CD4-positive, alpha-beta memory T cell (primary cell): ENCODE measurements around the gene PIGW. TPM values are rescaled to one million over a fixed set of nuclear protein-coding genes. Genes with fewer than 3 reads are reported as not detected.
A peak's percentile ranks its signal among the peaks of the same experiment; 100 is the strongest.

Source experiments
- CTCF ChIA-PET: fragments of 350-600 bp; sonication (Branson Sonifier 250); formaldehyde crosslinking; loops from one replicate; lab custom pipeline; 2021; ENCODE audit warnings: inconsistent platforms; ENCODE audit not compliant: partially characterized antibody; lab: Charles Lee
- POLR2A ChIA-PET: fragments of 350-600 bp; sonication (Branson Sonifier 250); formaldehyde crosslinking; loops from one replicate; lab custom pipeline; 2021; ENCODE audit not compliant: partially characterized antibody; lab: Charles Lee
- DNase-seq, 5 donors: peaks; one replicate each; pipeline versions ENCODE4 v3.0.0 to v3.0.0-alpha.2; 2020 to 2022; ENCODE audit warnings: mixed read lengths in 1 of 5
- H3K27ac ChIP-seq: one replicate; pipeline ENCODE4 v1.7.0; 2013; ENCODE audit warnings: low read depth, low read length
- H3K27me3 ChIP-seq: 2 replicates; pipeline ENCODE4 v1.7.0; 2013; ENCODE audit warnings: mild to moderate bottlenecking, low read length, moderate library complexity; ENCODE audit not compliant: insufficient read depth
- H3K36me3 ChIP-seq: 2 replicates; pipeline ENCODE4 v1.7.0; 2013; ENCODE audit warnings: mild to moderate bottlenecking, low read length, moderate library complexity; ENCODE audit not compliant: insufficient read depth
- H3K4me1 ChIP-seq: 2 replicates; pipeline ENCODE4 v1.7.0; 2013; ENCODE audit warnings: mild to moderate bottlenecking, low read length, moderate library complexity; ENCODE audit not compliant: insufficient read depth
- H3K4me3 ChIP-seq, 2 donors: one replicate each; pipeline ENCODE4 v1.7.0; 2013; ENCODE audit warnings: low read length in 2 of 2, mild to moderate bottlenecking in 1 of 2
- H3K9me3 ChIP-seq, 2 donors: one replicate each; pipeline ENCODE4 v1.7.0; 2013; ENCODE audit warnings: low read length in 2 of 2, control low read depth in 1 of 2; ENCODE audit not compliant: control insufficient read depth in 1 of 2
- H3K27ac Mint-ChIP-seq, 7 donors: one replicate each; pipeline ENCODE4 v1.8.0; 2020 to 2021; ENCODE audit warnings: mixed read lengths in 7 of 7, mild to moderate bottlenecking in 6 of 7, inconsistent platforms in 3 of 7, moderate library complexity in 3 of 7
- H3K27me3 Mint-ChIP-seq, 2 donors: one replicate each; pipeline ENCODE4 v1.8.0; 2020 to 2021; ENCODE audit warnings: mixed read lengths in 2 of 2
- H3K36me3 Mint-ChIP-seq, 2 donors: one replicate each; pipeline ENCODE4 v1.8.0; 2020 to 2021; ENCODE audit warnings: mixed read lengths in 2 of 2, inconsistent platforms in 1 of 2, mild to moderate bottlenecking in 1 of 2
- H3K4me1 Mint-ChIP-seq, 4 donors: one replicate each; pipeline ENCODE4 v1.8.0; 2020 to 2021; ENCODE audit warnings: mixed read lengths in 4 of 4, mild to moderate bottlenecking in 1 of 4
- H3K4me3 Mint-ChIP-seq, 8 donors: one replicate each; pipeline ENCODE4 v1.8.0; 2020 to 2021; ENCODE audit warnings: mixed read lengths in 8 of 8, mild to moderate bottlenecking in 7 of 8, moderate library complexity in 6 of 8, inconsistent platforms in 3 of 8
- H3K9me3 Mint-ChIP-seq, 8 donors: one replicate each; pipeline ENCODE4 v1.8.0; 2020 to 2021; ENCODE audit warnings: mixed read lengths in 8 of 8, mild to moderate bottlenecking in 5 of 8, inconsistent platforms in 3 of 8, moderate library complexity in 1 of 8
- intact Hi-C: fragments of 100-400 bp; cut with micrococcal nuclease; formaldehyde crosslinking; loops from one replicate; pipeline ENCODE4 v1.15.1; 2023
- polyA plus RNA-seq, 2 donors: library from polyadenylated mRNA; unstranded; fragments of 300-500 nt; fragmentation: Illumina TruSeq; gene quantifications; one replicate each; pipeline ENCODE4 v1.2.3, GENCODE V29; 2021
- total RNA-seq, 2 experiments: library from RNA; stranded (reverse); gene quantifications; one replicate each; pipeline ENCODE4 v1.2.3, GENCODE V29; 2021

The PIGW gene
- total and polyA plus RNA-seq, 4 experiments from 2014 or later = 4.7 to 14.2 (median 5.2) TPM

DNA sequence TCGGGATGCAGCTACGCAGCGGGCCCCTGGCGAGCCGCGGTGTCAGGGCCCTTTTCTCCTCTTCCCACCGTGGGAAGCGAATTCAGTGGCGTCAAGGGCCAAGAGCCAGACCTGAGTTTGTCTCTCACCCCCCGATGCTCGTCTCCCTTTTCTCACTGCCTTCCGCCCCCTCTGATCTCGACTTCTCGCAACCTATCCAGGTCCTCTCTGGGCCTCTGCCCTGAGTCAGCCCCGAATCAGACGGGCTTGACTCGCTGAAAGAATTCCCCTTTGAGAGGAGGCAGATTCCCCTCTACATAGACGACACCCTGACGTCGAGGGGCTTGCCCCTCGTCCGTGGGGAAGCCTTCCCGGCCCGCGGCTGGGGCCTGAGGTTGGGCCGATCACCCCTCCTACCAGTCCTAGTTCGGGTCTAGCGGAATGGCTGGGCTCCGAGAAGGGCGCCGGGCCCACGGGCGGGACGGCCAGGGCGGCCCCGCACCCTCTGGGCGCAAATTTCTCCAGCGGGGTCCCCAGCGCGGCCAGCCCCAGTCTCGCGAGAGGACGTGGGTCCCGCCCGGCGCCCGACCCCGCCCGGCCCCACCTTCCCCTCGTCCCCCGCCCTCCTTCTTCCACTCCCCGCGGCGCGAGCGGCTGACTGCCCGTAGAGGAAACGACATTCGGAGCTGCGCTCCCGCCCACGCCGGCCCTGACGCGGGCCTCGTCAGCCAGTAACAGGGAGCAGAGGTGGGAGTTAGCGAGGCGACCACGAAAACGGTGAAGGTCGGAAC is 9.7 kb downstream of the PIGW start, which contains the start of gene GGNBP2:
Gene GGNBP2, plus strand, starts transcription at position 613 of the 770 bp plus-strand sequence. CDS start 806 bp downstream, outside the sequence.
- POLR2A ChIA-PET = interaction anchor here (1.2 to 6.0 kb wide), 8 partner anchors 9 to 1065 kb away, joined by 4 to 151 read pairs (median 10); partner anchors contain the start of genes DHRS11, MRM1, MYO19 and PIGW
- peaks cover 46% of the 10 kb centered on the region for H3K4me1 ChIP-seq
- no peaks in the 10 kb centered on the region for H3K27me3 Mint-ChIP-seq

DNA sequence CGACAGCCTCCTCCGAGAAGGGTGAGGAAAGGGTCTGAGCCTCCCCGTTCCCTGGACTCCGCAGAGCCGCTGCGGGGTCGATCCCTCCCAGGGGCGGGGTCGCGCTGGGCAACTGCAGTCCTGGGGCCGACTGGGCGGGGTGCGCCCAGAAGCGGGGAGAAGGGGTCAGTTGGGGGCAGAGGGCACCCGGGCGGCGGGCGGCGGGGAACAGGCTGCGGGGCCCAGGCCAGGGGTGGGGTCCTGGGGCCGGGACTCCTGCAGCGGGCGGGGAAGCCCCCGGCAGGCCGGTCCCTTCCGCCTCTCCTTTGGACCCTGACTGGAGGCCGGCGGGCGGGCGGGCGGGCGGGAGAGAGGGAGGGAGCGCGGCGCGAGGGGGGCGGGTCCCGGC is 10.3 kb downstream of the PIGW start:
- no peaks in the 10 kb centered on the region for H3K27me3 Mint-ChIP-seq
- intact Hi-C loops = loop anchor here (1.0 to 10.0 kb wide), 3 partner anchors 46 to 1060 kb away; partner anchors contain the start of genes DHRS11, SYNRG and ZNHIT3
- no peak for DNase-seq
- peak overlapping the region; percentile 96 to 99 (median 97) for H3K27ac Mint-ChIP-seq
- Histone ChIP-seq H3K27ac (peak overlapping the region; percentile 99), H3K9me3 (no peaks in the 10 kb centered on the region), H3K4me3 (peak overlapping the region in 1 of 2 donors; percentile 99), H3K27me3 (no peaks in the 10 kb centered on the region), H3K36me3 (no peaks in the 10 kb centered on the region), H3K4me1 (peaks cover 52% of the 10 kb centered on the region)
- CTCF ChIA-PET = interaction anchor here (0.8 to 5.2 kb wide), 2 partner anchors 11 to 56 kb away, joined by 5 to 24 read pairs; partner anchors contain the start of genes MRM1, MYO19 and PIGW
- H3K4me3 Mint-ChIP-seq = peak overlapping the region; percentile 90 to 97 (median 92)
- H3K9me3 Mint-ChIP-seq = no peaks in the 10 kb centered on the region
- peaks cover 4 to 31% of the 10 kb centered on the region in 2 donors for H3K36me3 Mint-ChIP-seq
- H3K4me1 Mint-ChIP-seq = peaks cover 18 to 57% (median 33%) of the 10 kb centered on the region in 4 donors
- POLR2A ChIA-PET = interaction anchor here (0.8 to 6.0 kb wide), 15 partner anchors 9 to 1064 kb away, joined by 3 to 151 read pairs (median 5); partner anchors contain the start of genes DHRS11, MRM1, MYO19 and PIGW

More for the DNA sequence above, 9.7 kb downstream of the PIGW start, which contains the start of gene GGNBP2:
- H3K27ac ChIP-seq = peak within 1 kb of the TSS; percentile 99
- no peaks in the 10 kb centered on the region for H3K27me3 ChIP-seq
- CTCF ChIA-PET = interaction anchor here (0.8 to 5.2 kb wide), 2 partner anchors 10 to 57 kb away, joined by 4 to 24 read pairs; partner anchors contain the start of genes MRM1, MYO19 and PIGW
- no peaks in the 10 kb centered on the region for H3K9me3 ChIP-seq
- peak within 1 kb of the TSS; percentile 96 to 99 (median 97) for H3K27ac Mint-ChIP-seq
- H3K4me3 ChIP-seq = peak within 1 kb of the TSS; percentile 90 to 99
- H3K4me1 Mint-ChIP-seq = peaks cover 20 to 51% (median 30%) of the 10 kb centered on the region in 4 donors
- peak; percentile 87 to 97 (median 95) for DNase-seq
- H3K4me3 Mint-ChIP-seq = peak within 1 kb of the TSS; percentile 90 to 97 (median 92)
- intact Hi-C loops = loop anchor here (1.0 to 10.0 kb wide), 5 partner anchors 10 to 1060 kb away; partner anchors contain the start of genes DHRS11, MRM1, MYO19 and PIGW
- no peaks in the 10 kb centered on the region for H3K36me3 ChIP-seq
- H3K9me3 Mint-ChIP-seq = no peaks in the 10 kb centered on the region
- peaks cover 4 to 32% of the 10 kb centered on the region in 2 donors for H3K36me3 Mint-ChIP-seq

DNA sequence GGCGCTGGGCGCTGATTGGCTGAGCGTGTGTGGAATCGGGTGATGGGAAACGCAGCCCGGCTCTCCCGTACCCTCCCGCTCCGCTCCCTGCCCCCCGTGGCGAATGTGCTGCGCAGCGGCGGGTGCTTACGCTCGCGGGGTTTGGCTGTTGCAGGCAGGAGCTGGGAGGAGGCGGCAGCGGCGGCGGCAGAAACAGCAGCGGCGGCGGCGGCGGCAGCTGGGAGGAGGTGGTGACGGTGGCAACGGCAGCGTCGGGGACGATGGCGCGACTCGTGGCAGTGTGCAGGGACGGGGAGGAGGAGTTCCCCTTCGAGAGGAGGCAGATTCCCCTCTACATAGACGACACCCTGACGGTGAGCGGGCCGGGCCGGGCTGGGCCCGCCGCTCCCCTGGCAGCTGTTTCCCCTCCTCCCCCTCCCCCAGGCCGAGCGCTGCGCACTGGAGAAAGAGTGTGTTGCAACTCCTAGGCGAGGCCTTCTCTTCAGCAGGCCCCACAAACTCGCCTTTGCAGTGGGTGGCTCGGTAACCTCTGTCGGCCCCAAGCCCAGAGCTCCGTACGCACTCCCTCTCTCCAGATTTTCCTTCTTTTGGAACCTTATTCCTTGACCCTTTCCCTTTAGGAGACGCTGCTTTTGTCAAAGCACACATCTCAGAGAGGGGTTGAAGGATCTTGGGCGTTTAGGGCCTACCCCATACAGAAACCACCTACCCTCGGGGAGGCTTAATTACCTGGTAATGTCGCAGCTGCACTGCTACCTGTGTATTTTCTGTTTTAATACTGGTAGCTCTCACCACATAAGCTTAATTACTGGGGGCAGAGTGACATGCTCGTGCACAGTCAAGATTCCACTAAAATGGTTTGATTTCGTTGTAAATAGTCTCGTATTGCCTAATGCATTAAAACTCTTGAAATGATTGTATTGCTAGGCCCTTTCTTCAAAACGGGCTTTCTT is 11.0 kb downstream of the PIGW start:
- H3K4me1 Mint-ChIP-seq = peaks cover 25 to 64% (median 40%) of the 10 kb centered on the region in 4 donors
- DNase-seq = peak; percentile 97 to 99 (median 98)
- intact Hi-C loops = loop anchor here (1.0 to 10.0 kb wide), 3 partner anchors 46 to 1059 kb away; partner anchors contain the start of genes DHRS11, SYNRG and ZNHIT3
- H3K9me3 ChIP-seq = no peaks in the 10 kb centered on the region
- H3K27ac ChIP-seq = peak overlapping the region; percentile 82
- H3K4me1 ChIP-seq = peaks cover 59% of the 10 kb centered on the region
- peaks cover 5 to 34% of the 10 kb centered on the region in 2 donors for H3K36me3 Mint-ChIP-seq
- peak overlapping the region; percentile 89 to 90 for H3K4me3 ChIP-seq
- H3K9me3 Mint-ChIP-seq = no peaks in the 10 kb centered on the region
- peak overlapping the region; percentile 88 to 97 (median 92) for H3K4me3 Mint-ChIP-seq
- H3K36me3 ChIP-seq = no peaks in the 10 kb centered on the region
- no peaks in the 10 kb centered on the region for H3K27me3 Mint-ChIP-seq
- POLR2A ChIA-PET = interaction anchor here (0.7 to 6.0 kb wide), 20 partner anchors 8 to 1064 kb away, joined by 3 to 151 read pairs (median 5); partner anchors contain the start of genes DHRS11, MRM1, MYO19 and PIGW
- peak overlapping the region; percentile 92 to 98 (median 96) for H3K27ac Mint-ChIP-seq
- no peaks in the 10 kb centered on the region for H3K27me3 ChIP-seq
- CTCF ChIA-PET = interaction anchor here (0.6 to 5.2 kb wide), 5 partner anchors 11 to 56 kb away, joined by 3 to 24 read pairs (median 4); partner anchors contain the start of genes MRM1, MYO19 and PIGW

DNA sequence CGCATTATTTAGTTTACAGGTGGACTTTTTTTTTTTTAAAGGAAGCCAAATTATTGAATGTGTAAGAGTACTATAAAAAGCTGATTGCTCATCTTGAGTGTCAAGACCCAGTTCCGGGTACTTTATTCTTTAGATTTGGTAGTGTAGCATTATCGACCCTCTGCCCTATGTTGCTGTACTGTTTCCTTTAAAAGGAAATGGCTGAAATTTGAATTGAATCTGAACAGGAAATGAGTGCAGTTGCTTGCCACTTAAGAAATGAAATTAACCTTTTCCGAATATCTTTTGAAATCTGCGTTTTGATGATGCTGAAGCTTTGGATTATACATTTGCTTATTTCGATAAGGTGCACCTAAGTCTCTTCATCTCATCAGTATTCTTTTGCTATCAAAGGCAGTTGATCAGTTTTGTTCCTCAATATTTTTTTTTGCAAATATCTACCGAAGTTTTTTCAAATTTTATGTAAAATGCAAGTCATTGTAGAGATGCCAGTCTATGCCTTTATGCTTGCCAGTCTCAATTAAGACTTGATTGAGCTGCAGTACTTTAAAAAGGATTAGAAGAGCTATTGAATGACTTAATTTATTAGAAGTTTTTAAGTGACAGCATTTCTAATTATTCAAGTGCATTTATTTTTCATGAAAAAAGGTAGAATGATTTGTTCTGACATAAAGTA is 11.8 kb downstream of the PIGW start:
- Mint-ChIP-seq H3K27me3 (no peaks in the 10 kb centered on the region), H3K9me3 (no peaks in the 10 kb centered on the region), H3K4me3 (peak overlapping the region; percentile 88 to 97 (median 92)), H3K27ac (peak overlapping the region; percentile 92 to 98 (median 96)), H3K36me3 (peaks cover 6 to 36% of the 10 kb centered on the region in 2 donors), H3K4me1 (peaks cover 28 to 68% (median 45%) of the 10 kb centered on the region in 4 donors)
- POLR2A ChIA-PET = interaction anchor here (0.7 to 6.0 kb wide), 11 partner anchors 10 to 738 kb away, joined by 3 to 151 read pairs (median 9); partner anchors contain the start of genes DHRS11, MRM1, MYO19 and PIGW
- intact Hi-C loops = loop anchor here (10.0 kb wide), 1 partner anchor 1058 kb away; the partner anchor contains the start of gene SYNRG
- CTCF ChIA-PET = interaction anchor here (0.6 to 5.2 kb wide), 4 partner anchors 10 to 48 kb away, joined by 3 to 24 read pairs (median 4); partner anchors contain the start of genes MYO19 and PIGW
- peak overlapping the region; percentile 89 to 90 for H3K4me3 ChIP-seq
- H3K27ac ChIP-seq = peak overlapping the region; percentile 82
- peaks cover 67% of the 10 kb centered on the region for H3K4me1 ChIP-seq
- no peaks in the 10 kb centered on the region for H3K9me3 ChIP-seq
- H3K36me3 ChIP-seq = no peaks in the 10 kb centered on the region
- peak in 2 of 5 donors; percentile 9 to 15 for DNase-seq
- H3K27me3 ChIP-seq = no peaks in the 10 kb centered on the region

DNA sequence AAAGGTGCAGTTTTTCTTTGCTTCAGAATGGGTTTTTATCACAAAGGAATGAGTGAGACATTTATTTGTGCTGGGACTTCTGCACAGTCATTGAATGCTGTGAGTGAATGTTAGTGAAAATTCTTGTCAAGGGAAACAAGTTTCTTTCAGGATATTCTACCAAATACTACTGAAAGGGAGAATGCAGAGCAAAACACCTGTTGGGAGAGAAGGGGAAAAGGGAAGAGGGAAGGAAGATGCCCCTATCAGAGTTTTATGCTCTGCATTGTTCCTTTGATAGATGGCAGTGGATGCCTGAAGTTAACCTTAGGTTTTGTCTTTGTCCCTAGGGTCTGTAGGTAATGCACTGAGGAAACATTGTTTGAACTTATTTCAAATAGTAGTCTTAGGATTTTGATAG is 13.0 kb downstream of the PIGW start:
- intact Hi-C loops = loop anchor here (10.0 kb wide), 1 partner anchor 1057 kb away; the partner anchor contains the start of gene SYNRG
- Mint-ChIP-seq H3K27me3 (no peaks in the 10 kb centered on the region), H3K4me1 (peaks cover 34 to 74% (median 50%) of the 10 kb centered on the region in 4 donors), H3K27ac (peak overlapping the region in 6 of 7 donors; percentile 17 to 97 (median 75)), H3K36me3 (peaks cover 6 to 36% of the 10 kb centered on the region in 2 donors), H3K4me3 (peak overlapping the region; percentile 42 to 91 (median 54)), H3K9me3 (no peaks in the 10 kb centered on the region)
- Histone ChIP-seq H3K36me3 (no peaks in the 10 kb centered on the region), H3K27me3 (no peaks in the 10 kb centered on the region), H3K4me3 (no peak overlapping the region), H3K9me3 (no peaks in the 10 kb centered on the region), H3K27ac (peak overlapping the region; percentile 82), H3K4me1 (peaks cover 79% of the 10 kb centered on the region)
- ChIA-PET CTCF (interaction anchor here (1.2 to 1.3 kb wide), 2 partner anchors 13 to 53 kb away, joined by 3 to 4 read pairs; partner anchors contain the start of genes MRM1, MYO19 and PIGW), POLR2A (interaction anchor here (1.0 to 6.0 kb wide), 3 partner anchors 8 to 12 kb away, joined by 3 to 151 read pairs (median 3); partner anchors contain the start of genes MYO19 and PIGW)
- no peak for DNase-seq
